HL-60 (cell line): ENCODE results near the gene DOCK2.
"Not testable (repeated sequence)": the region's sequence is repeated elsewhere in the genome, so short reads cannot be mapped to it uniquely, and the experiment has no call there.

Source experiments
- DNase-seq, 2 experiments: peaks; one replicate each; pipeline ENCODE4 v3.0.0-alpha.2; 2010 to 2020; ENCODE audit warnings: low read depth in 1 of 2, low spot score in 1 of 2
- H3K27ac ChIP-seq: fragments of 250-450 bp; sonication (Bioruptor Pico); replicated peaks from 2 replicates; pipeline ENCODE4 v1.5.1; 2020; ENCODE audit warnings: mild to moderate bottlenecking, moderate library complexity
- H3K27me3 ChIP-seq: fragments of 250-450 bp; sonication (Bioruptor Pico); 2 replicates; pipeline ENCODE4 v1.5.1; 2021; ENCODE audit warnings: mild to moderate bottlenecking, moderate library complexity; ENCODE audit not compliant: insufficient read depth, poor library complexity, severe bottlenecking
- H3K4me3 ChIP-seq: replicated peaks from 2 replicates; pipeline ENCODE4 v1.5.1; 2011; ENCODE audit warnings: mild to moderate bottlenecking, control low read depth, low read length; ENCODE audit not compliant: insufficient read depth
- CTCF ChIP-seq: IDR thresholded peaks from one replicate; pipeline ENCODE4 v1.5.1; 2011; ENCODE audit warnings: low read length, control low read depth, inconsistent platforms; ENCODE audit not compliant: insufficient read depth
- GABPA ChIP-seq: IDR thresholded peaks from 2 replicates; pipeline ENCODE4 v1.6.1; 2012; ENCODE audit warnings: low read depth
- POLR2AphosphoS5 ChIP-seq: IDR thresholded peaks from 2 replicates; pipeline ENCODE4 v1.6.1; 2012; ENCODE audit warnings: low read depth
- REST ChIP-seq: IDR thresholded peaks from 2 replicates; pipeline ENCODE4 v1.6.1; 2012; ENCODE audit warnings: low read depth; ENCODE audit not compliant: insufficient replicate concordance
- SPI1 ChIP-seq: IDR thresholded peaks from 2 replicates; pipeline ENCODE4 v1.6.1; 2012; ENCODE audit warnings: low read depth, mild to moderate bottlenecking, borderline replicate concordance

DOCK2 gene

GRCh38 chr5:169749295-169749694, 112.2 kb downstream of the DOCK2 start:
- Histone ChIP-seq H3K4me3 (no peak overlapping the region), H3K27ac (no peak overlapping the region), H3K27me3 (no peaks in the 10 kb centered on the region)
- no peak for DNase-seq
- TF ChIP-seq CTCF (no peak), POLR2AphosphoS5 (no peak), SPI1 (no peak), GABPA (no peak), REST (no peak)

GRCh38 chr5:169751490-169751889, 114.4 kb downstream of the DOCK2 start:
- no peak overlapping the region for H3K4me3 ChIP-seq
- TF ChIP-seq SPI1 (no peak), POLR2AphosphoS5 (no peak), REST (no peak), CTCF (no peak), GABPA (no peak)
- H3K27me3 ChIP-seq, result no peaks in the 10 kb centered on the region
- DNase-seq, result no peak
- no peak overlapping the region for H3K27ac ChIP-seq

GRCh38 chr5:169752566-169752965, 115.5 kb downstream of the DOCK2 start:
- H3K27ac ChIP-seq, H3K27me3 ChIP-seq, DNase-seq, H3K4me3 ChIP-seq: not testable (repeated sequence)

- TF ChIP-seq SPI1 (no peak), GABPA (no peak), REST (no peak), POLR2AphosphoS5 (no peak), CTCF (no peak)
- peak in 1 of 2 experiments; percentile 15 for DNase-seq
- H3K27ac ChIP-seq, result no peak overlapping the region
- no peaks in the 10 kb centered on the region for H3K27me3 ChIP-seq
- H3K4me3 ChIP-seq, result no peak overlapping the region
Measured at GRCh38 chr5:169753795-169754194, 116.7 kb downstream of the DOCK2 start.
